HG02970 (cell line): ENCODE measurements around the gene CLNS1A.
"Not testable (repeated sequence)": the region's sequence is repeated elsewhere in the genome, so short reads cannot be mapped to it uniquely, and the experiment has no call there.

Experiments used
- ATAC-seq: cut with Tn5 transposase; IDR thresholded peaks from one replicate; pipeline ENCODE4 v1.9.1; 2021; ENCODE audit warnings: mild to moderate bottlenecking, moderate library complexity, moderate number of reproducible peaks; ENCODE audit not compliant: unreplicated experiment, low FRiP score

The CLNS1A gene

DNA sequence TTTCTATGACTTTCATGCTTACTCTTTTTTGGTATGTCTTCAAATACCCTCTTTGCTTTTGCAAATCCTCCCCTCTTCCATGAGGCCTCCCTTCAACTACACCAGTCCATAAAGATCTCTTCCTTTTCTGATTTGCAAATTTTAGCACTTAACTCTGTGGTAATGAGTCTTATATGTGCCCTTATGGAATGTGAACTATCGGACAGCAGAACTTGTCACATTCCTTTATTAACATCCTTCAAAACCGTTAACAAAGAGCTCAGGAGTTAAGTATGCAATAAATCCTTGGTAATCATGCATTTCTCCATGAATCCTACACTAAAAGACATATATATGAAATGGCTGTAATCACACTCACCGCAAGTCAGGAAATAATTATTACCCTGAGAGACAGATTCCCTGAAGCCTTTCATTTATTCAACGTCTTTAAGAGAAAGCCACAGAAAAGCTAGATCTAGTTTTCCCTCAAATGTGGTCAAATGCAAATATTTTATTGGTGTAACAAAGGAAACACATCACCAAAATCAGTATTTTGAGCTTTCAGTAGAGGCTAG lies 7.4 kb downstream of the CLNS1A start:
- ATAC-seq, result no peak

- no peak for ATAC-seq
Observed at GRCh38 chr11:77619576-77620198, 17.9 kb downstream of the CLNS1A start.

GRCh38 chr11:77617892-77618291 lies 19.7 kb downstream of the CLNS1A start:
- ATAC-seq, result no peak

- no peak for ATAC-seq
Observed at GRCh38 chr11:77611921-77612320, 25.7 kb downstream of the CLNS1A start.

- no peak for ATAC-seq
Observed at GRCh38 chr11:77609234-77609633, 28.4 kb downstream of the CLNS1A start.

DNA sequence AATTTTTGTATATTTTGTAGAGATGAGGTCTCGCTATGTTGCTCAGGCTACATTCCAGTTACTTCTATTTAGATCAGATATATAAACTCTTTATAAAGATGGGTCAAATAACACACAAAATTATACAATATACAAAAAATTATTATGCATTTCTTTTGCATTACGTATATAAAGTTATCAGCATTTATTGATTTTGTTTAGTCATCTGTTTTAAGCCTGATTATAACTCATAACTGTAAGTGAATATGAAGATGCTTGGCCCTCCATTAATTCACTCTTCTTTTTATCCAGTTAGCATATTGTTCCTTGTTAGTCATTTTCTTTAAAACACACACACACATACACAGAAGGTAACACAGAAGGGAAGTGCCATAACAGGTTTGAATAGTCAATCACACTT lies 33.3 kb downstream of the CLNS1A start:
- no peak for ATAC-seq

GRCh38 chr11:77602381-77603088 lies 35.1 kb downstream of the CLNS1A start:
- ATAC-seq, result no peak

DNA sequence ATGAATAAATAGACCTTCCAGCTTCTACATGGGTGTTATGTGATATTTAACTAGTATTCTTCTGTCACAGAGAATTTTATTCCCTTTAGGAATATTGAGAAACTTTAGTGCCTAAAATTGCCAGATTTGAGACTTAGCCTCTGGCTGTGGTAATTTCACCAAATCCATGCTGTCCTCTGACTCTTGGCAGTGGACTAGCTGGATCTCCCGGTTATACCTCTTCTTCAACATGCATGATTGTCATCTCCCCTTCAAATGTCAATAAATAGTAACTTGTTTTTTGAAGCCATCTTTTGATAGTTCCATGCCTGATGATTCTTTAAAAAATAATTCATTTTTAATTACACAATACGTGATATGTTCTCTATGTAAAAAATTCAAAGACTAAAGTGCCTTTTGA lies 39.4 kb downstream of the CLNS1A start:
- ATAC-seq, result no peak

DNA sequence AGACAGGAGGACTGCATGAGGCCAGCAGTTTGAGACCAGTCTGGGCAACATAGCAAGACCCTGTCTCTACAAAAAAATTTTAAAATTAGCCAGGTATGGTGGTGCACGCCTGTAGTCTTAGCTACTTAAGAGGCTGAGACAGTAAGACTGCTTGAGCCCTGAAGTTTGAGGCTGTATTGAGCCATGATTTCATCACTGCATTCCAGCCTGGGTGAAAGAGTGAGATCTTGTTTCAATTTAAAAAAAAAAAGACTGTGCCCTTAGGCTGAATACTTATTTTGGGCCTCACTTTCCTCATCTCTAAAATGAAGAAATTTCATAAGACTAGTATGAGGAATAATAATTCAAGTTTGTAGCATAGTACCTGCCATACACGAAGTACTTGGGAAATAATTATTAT lies 41.0 kb downstream of the CLNS1A start:
- ATAC-seq, result no peak

- no peak for ATAC-seq
Observed at GRCh38 chr11:77593883-77594282, 43.7 kb downstream of the CLNS1A start.

DNA sequence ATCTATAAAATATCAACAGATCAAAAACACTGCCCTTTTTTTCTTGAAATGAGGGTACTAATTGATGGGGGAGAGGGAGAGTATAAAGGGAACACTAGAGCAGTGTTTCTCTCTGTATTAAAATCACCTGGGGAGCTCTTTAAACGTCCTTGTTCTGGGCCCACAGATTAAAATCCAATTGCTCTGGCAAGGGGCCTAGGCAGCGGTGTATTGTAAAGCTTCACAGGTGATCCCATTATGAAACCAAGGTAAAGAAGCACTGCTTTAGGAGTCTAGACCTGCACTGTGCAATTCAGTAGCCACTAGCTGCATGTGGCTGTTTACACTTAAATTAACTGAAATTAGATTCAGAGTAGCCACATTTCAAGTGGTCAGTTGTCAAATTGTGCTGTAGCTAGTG lies 44.9 kb downstream of the CLNS1A start:
- no peak for ATAC-seq

DNA sequence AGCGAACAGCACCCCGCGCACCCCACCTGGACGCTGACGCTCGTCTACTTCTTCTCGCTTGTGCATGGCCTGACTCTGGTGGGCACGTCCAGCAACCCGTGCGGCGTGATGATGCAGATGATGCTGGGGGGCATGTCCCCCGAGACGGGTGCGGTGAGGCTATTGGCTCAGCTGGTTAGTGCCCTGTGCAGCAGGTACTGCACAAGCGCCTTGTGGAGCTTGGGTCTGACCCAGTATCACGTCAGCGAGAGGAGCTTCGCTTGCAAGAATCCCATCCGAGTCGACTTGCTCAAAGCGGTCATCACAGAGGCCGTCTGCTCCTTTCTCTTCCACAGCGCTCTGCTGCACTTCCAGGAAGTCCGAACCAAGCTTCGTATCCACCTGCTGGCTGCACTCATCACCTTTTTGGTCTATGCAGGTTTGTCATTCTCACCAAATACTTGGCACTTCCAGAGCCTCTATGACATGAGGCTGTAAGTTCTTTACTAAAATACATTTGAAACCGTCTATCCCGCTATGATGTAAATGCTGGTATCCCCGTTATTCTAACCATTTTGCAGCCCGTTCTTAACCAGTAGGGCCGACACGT lies 47.3 kb downstream of the CLNS1A start:
- peak; percentile 12 for ATAC-seq

DNA sequence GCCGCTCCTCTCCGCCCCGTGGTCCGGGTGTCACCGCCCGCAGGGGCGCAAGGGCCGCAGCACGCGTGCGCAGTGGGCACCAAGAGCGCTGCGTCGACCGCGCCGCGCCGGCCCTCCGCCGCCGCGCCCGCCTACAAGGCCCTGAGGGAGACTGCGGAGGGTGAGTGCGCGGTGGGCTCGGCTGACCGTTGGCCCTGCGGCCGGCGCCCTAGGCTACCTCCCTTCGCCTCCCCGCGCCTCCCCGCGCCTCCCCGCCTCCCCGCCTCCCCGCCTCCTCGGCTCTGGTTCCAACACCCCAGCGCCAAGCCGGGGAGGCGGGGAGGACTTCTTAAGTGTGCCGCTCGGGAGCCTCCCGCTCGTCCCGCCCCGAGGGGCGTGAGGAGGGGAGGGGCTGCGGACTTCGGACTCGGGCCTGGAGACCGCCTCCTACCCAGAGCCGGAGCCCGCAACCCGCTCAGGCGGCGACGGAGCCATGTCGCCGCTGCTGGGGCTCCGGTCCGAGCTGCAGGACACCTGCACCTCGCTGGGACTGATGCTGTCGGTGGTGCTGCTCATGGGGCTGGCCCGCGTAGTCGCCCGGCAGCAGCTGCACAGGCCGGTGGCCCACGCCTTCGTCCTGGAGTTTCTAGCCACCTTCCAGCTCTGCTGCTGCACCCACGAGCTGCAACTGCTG lies 47.9 kb downstream of the CLNS1A start, which contains the start of gene AQP11:
Gene AQP11 (plus strand): TSS at position 433 of the 673 bp plus-strand sequence. CDS start 40 bp downstream, at position 473.
- peak; percentile 76 for ATAC-seq

DNA sequence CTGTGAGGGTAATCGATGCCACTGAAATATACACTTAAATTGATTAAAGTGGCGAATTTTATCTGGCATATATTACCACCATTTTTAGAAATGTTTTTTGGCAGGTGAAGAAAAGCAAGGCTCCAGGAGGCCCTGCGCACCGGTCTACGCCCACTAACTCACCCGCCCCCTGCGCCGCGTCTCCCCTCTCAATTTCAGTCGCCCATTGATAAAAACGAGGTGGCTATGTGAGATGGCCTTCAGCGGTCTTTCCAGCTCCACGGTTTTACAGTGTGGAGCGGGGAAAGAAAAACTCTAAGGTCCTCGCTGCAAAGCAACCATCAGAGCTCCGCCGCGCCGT lies 48.4 kb downstream of the CLNS1A start:
- peak; percentile 11 for ATAC-seq

DNA sequence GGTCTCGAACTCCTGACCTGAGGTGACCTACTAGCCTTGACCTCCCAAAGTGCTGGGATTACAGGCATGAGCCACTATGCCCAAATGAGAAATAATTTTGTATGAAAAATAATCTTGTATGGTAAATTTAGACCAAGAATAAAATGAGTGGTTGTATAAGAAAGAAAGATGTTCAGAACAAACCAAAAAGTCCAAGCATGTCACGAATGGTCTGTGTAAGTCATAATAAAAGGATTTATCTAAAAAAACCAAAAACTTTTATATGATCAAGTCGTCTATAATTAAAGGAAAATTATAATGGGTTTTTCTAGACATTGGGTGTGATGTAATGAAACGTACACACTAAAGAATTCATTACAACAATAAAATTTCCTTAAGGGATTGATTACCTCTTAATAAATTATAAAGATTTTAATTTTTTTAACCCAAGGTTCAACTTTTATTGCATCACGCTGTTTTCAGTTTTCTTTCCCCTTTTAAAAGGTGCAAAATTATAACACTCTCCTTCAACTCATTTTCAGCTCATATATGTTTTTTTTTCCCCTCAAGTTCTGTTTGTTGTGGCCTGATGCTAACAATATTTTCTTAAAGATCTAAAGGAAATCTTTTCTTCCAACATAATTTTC lies 56.8 kb downstream of the CLNS1A start:
- ATAC-seq, result no peak

DNA sequence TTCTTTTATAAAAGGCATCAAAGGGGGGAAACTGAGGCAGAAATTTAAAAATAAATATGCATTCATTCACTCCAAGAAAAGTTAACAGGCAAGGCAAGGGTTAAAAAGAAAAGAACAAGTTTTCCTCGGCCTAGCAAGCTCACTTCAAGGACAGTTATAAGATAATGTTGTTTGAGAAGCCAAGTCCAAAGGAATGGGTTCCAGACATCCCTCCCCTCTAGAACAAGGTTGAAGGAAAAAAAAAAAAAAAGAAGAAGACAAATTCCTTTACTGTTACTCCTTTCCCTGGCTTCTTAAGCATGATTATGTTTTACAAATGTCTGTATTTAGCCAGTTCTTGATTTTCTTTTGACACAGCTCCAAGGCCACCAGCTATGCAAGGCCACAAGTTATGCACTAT lies 62.2 kb downstream of the CLNS1A start:
- not testable (repeated sequence) for ATAC-seq

DNA sequence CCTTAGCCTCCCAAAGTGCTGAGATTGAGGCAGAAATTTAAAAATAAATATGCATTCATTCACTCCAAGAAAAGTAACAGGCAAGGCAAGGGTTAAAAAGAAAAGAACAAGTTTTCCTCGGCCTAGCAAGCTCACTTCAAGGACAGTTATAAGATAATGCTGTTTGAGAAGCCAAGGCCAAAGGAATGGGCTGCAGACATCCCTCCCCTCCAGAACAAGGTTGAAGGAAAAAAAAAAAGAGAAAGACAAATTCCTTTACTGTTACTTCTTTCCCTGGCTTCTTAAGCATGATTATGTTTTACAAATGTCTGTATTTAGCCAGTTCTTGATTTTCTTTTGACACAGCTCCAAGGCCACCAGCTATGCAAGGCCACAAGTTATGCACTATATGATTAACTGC lies 66.7 kb downstream of the CLNS1A start:
- not testable (repeated sequence) for ATAC-seq

GRCh38 chr11:77569676-77570070 lies 67.9 kb downstream of the CLNS1A start:
- no peak for ATAC-seq

- no peak for ATAC-seq
Observed at GRCh38 chr11:77568916-77569675, 68.5 kb downstream of the CLNS1A start.

DNA sequence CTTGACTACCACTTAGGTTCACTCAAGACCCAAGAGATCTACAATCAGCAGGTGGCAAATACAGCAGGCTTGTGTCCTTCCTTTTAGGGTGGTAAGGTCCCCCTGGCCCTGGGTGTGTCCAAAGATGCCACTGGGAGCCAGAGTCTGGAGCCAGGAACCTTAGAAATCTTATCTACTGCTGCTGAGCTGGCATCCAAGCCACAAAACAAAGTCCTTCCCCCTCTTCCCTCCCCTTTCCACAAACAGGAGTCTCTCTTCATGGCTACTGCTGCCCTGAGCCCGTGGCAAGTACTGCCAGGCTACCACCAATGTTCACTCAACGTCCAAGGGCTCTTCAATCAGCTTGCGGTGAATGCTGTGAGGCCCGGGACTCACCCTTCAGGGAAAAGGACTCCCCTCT lies 69.3 kb downstream of the CLNS1A start:
- ATAC-seq, result no peak
